ENCODE data around the gene NPVF. TPM values are rescaled to one million over a fixed set of nuclear protein-coding genes. Genes with fewer than 3 reads are reported as not detected.

The NPVF gene
- polyA plus RNA-seq (2013, experiment 1 of 2): not detected
- not detected for polyA plus RNA-seq (2013, experiment 2 of 2)

DNA sequence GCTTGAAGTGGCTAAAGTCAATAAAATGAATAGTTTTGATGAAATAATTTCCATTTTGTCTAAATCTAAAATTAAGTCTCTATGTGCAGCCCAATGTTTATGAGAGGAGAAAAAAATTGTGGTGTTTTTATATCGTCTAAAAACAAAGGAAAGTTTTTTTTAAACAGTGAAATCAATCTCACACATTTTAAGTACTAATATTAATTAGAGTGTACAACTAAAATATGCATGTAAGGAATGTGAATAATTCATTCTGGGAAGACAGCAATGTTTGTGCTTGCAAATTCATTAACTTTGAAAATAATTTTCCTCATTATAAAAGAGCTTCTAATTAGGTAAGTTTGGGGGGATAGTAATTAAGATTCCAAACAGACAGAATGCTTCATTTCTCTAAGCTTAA lies at the start of gene NPVF:
Gene NPVF (minus strand): TSS at position 101 of the 400 bp plus-strand sequence. CDS start 47 bp downstream, at position 54.
- Histone ChIP-seq H3K4me3 (ENCODE audit: extremely low read depth, insufficient read depth, low read length, poor library complexity, severe bottlenecking) (no peak within 1 kb of the TSS), H3K9me3 (ENCODE audit: control insufficient read depth, low read length) (no peaks in the 10 kb centered on the region), H3K27ac (ENCODE audit: low read depth, low read length, severe bottlenecking) (no peak within 1 kb of the TSS), H3K4me1 (ENCODE audit: control insufficient read depth, insufficient read depth, low read length, poor library complexity, severe bottlenecking) (no peaks in the 10 kb centered on the region), H3K36me3 (ENCODE audit: control insufficient read depth, insufficient read depth, low read length) (no peaks in the 10 kb centered on the region)
- WGBS, 2 experiments (ENCODE audit: insufficient coverage in 2 of 2): no CpG with 5 or more reads among the region's 1 CpG

- Histone ChIP-seq H3K4me1 (ENCODE audit: control insufficient read depth, insufficient read depth, low read length, poor library complexity, severe bottlenecking) (no peaks in the 10 kb centered on the region), H3K4me3 (ENCODE audit: extremely low read depth, insufficient read depth, low read length, poor library complexity, severe bottlenecking) (no peak overlapping the region), H3K27ac (ENCODE audit: low read depth, low read length, severe bottlenecking) (no peak overlapping the region), H3K9me3 (ENCODE audit: control insufficient read depth, low read length) (no peaks in the 10 kb centered on the region), H3K36me3 (ENCODE audit: control insufficient read depth, insufficient read depth, low read length) (no peaks in the 10 kb centered on the region)
- WGBS, 2 experiments (ENCODE audit: insufficient coverage in 2 of 2): 100% methylated on average over 1 of the region's 3 CpGs
Measured at GRCh38 chr7:25272265-25272664, 44.0 kb upstream of the NPVF start.

- H3K4me3 ChIP-seq (ENCODE audit: extremely low read depth, insufficient read depth, low read length, poor library complexity, severe bottlenecking): no peak overlapping the region
- no peaks in the 10 kb centered on the region for H3K36me3 ChIP-seq (ENCODE audit: control insufficient read depth, insufficient read depth, low read length)
- 84 to 100% methylated on average over 2 to 3 of the region's 5 CpGs for WGBS, 2 experiments (ENCODE audit: insufficient coverage in 2 of 2)
- H3K4me1 ChIP-seq (ENCODE audit: control insufficient read depth, insufficient read depth, low read length, poor library complexity, severe bottlenecking): no peaks in the 10 kb centered on the region
- no peaks in the 10 kb centered on the region for H3K9me3 ChIP-seq (ENCODE audit: control insufficient read depth, low read length)
- H3K27ac ChIP-seq (ENCODE audit: low read depth, low read length, severe bottlenecking): no peak overlapping the region
Measured at GRCh38 chr7:25263337-25263736, 35.1 kb upstream of the NPVF start.

- no CpG with 5 or more reads among the region's 4 CpGs for WGBS, 2 experiments (ENCODE audit: insufficient coverage in 2 of 2)
- Histone ChIP-seq H3K36me3 (ENCODE audit: control insufficient read depth, insufficient read depth, low read length) (no peaks in the 10 kb centered on the region), H3K27ac (ENCODE audit: low read depth, low read length, severe bottlenecking) (no peak overlapping the region), H3K4me1 (ENCODE audit: control insufficient read depth, insufficient read depth, low read length, poor library complexity, severe bottlenecking) (no peaks in the 10 kb centered on the region), H3K9me3 (ENCODE audit: control insufficient read depth, low read length) (no peaks in the 10 kb centered on the region), H3K4me3 (ENCODE audit: extremely low read depth, insufficient read depth, low read length, poor library complexity, severe bottlenecking) (no peak overlapping the region)
Measured at GRCh38 chr7:25262586-25262985, 34.3 kb upstream of the NPVF start.

DNA sequence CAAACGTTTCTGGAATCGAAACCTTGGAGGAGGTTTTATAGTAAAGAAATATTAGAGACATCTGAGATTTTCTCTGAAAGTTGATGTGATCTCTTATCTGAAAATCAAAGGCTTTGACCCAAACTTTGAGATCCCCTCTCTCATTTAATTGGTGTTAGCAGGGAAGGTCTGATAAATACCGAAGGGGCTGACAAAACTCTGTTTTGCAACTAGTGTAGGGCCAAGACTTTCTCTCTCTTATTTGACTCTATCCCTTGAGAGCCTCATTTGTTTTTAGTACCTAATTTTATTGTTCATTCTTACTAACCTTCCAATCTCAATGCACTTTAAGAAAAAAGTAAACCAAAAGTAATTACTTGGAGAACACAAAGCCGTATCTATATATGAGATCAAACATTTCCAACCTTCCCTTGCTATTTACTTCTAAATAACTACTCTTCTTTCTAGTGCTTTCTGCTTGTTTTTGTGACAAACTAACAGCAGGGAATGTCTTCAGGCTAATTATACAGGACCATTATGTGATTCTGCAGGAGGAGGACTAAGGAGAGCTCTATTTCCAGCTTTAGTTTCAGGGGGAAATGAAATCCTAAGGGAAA lies 33.4 kb upstream of the NPVF start:
- H3K4me1 ChIP-seq (ENCODE audit: control insufficient read depth, insufficient read depth, low read length, poor library complexity, severe bottlenecking): no peaks in the 10 kb centered on the region
- H3K4me3 ChIP-seq (ENCODE audit: extremely low read depth, insufficient read depth, low read length, poor library complexity, severe bottlenecking): no peak overlapping the region
- no peaks in the 10 kb centered on the region for H3K36me3 ChIP-seq (ENCODE audit: control insufficient read depth, insufficient read depth, low read length)
- no peak overlapping the region for H3K27ac ChIP-seq (ENCODE audit: low read depth, low read length, severe bottlenecking)
- WGBS, 2 experiments (ENCODE audit: insufficient coverage in 2 of 2): 89 to 90% methylated on average over 2 to 3 of the region's 4 CpGs
- no peaks in the 10 kb centered on the region for H3K9me3 ChIP-seq (ENCODE audit: control insufficient read depth, low read length)

- Histone ChIP-seq H3K4me3 (ENCODE audit: extremely low read depth, insufficient read depth, low read length, poor library complexity, severe bottlenecking) (no peak overlapping the region), H3K9me3 (ENCODE audit: control insufficient read depth, low read length) (no peaks in the 10 kb centered on the region), H3K27ac (ENCODE audit: low read depth, low read length, severe bottlenecking) (no peak overlapping the region), H3K4me1 (ENCODE audit: control insufficient read depth, insufficient read depth, low read length, poor library complexity, severe bottlenecking) (no peaks in the 10 kb centered on the region), H3K36me3 (ENCODE audit: control insufficient read depth, insufficient read depth, low read length) (no peaks in the 10 kb centered on the region)
- 94 to 100% methylated on average over 1 to 3 of the region's 5 CpGs for WGBS, 2 experiments (ENCODE audit: insufficient coverage in 2 of 2)
Measured at GRCh38 chr7:25260862-25261494, 32.7 kb upstream of the NPVF start.

DNA sequence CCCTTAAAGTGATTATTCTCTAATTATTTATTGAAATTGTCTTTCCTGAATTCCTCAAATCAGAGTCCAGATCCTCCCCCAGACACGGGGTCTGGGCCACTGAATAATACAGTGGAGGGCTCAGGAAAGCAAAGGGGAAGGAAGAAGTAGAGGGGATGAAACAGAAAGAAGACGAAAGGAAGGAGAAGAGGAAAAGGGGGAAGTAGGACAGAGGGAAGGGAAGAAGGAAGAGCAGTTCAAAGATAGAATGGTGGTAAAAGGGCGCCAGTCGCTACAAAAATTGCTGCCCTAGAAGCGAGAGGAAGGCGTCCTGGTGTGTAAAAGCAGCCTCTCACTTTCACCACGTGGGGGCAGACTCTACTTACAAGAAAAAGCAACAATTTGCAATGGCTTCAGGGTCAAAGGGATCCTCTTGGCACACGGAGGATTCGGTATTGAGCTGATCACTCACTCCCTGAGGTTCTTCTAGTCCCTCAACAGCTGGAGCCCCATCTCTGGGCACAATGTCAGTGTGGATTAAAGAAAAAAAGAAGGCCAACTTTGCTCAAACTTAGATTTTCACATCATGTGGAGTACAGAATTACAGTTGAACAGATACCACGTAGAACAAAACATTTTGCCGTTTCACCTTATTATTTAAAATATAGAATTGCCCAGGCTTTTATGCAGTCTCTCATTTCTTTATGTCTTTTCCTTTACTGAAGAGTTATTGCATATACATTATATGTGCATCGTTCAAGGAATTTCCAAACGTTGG lies 31.4 kb upstream of the NPVF start:
- no peaks in the 10 kb centered on the region for H3K36me3 ChIP-seq (ENCODE audit: control insufficient read depth, insufficient read depth, low read length)
- no peak overlapping the region for H3K27ac ChIP-seq (ENCODE audit: low read depth, low read length, severe bottlenecking)
- 3 to 18% methylated on average over 6 to 8 of the region's 13 CpGs for WGBS, 2 experiments (ENCODE audit: insufficient coverage in 2 of 2)
- no peaks in the 10 kb centered on the region for H3K4me1 ChIP-seq (ENCODE audit: control insufficient read depth, insufficient read depth, low read length, poor library complexity, severe bottlenecking)
- H3K9me3 ChIP-seq (ENCODE audit: control insufficient read depth, low read length): no peaks in the 10 kb centered on the region
- H3K4me3 ChIP-seq (ENCODE audit: extremely low read depth, insufficient read depth, low read length, poor library complexity, severe bottlenecking): no peak overlapping the region

DNA sequence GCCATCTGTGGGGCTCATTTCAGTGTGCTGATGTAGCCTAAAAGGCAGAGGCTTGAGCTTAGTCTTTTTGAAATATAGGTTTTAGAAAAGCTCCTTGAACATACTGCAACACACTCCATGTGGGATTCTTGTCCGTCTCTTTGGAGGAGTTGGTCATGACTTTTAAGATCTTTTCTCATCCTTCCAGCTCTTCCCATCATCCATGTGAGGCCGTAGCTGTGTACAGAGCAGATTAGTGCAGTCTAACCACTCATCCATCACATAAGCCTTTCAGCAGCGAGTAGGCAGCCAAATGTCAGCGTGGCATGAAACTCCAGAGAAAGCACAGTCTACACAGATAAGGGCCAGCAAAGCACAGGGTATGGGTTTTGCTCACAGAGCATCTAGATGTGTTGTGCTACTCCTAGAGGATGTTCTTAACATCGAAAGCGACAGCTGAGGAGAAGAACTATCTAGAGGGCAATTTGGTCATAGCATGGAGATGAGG lies 28.1 kb upstream of the NPVF start:
- 92% methylated on average over 5 of the region's 6 CpGs; no CpG with 5 or more reads in 1 of the 2 experiments for WGBS, 2 experiments (ENCODE audit: insufficient coverage in 2 of 2)
- Histone ChIP-seq H3K27ac (ENCODE audit: low read depth, low read length, severe bottlenecking) (no peak overlapping the region), H3K36me3 (ENCODE audit: control insufficient read depth, insufficient read depth, low read length) (no peaks in the 10 kb centered on the region), H3K4me3 (ENCODE audit: extremely low read depth, insufficient read depth, low read length, poor library complexity, severe bottlenecking) (no peak overlapping the region), H3K4me1 (ENCODE audit: control insufficient read depth, insufficient read depth, low read length, poor library complexity, severe bottlenecking) (no peaks in the 10 kb centered on the region), H3K9me3 (ENCODE audit: control insufficient read depth, low read length) (no peaks in the 10 kb centered on the region)

- Histone ChIP-seq H3K4me3 (ENCODE audit: extremely low read depth, insufficient read depth, low read length, poor library complexity, severe bottlenecking) (no peak overlapping the region), H3K27ac (ENCODE audit: low read depth, low read length, severe bottlenecking) (no peak overlapping the region), H3K4me1 (ENCODE audit: control insufficient read depth, insufficient read depth, low read length, poor library complexity, severe bottlenecking) (no peaks in the 10 kb centered on the region), H3K9me3 (ENCODE audit: control insufficient read depth, low read length) (no peaks in the 10 kb centered on the region), H3K36me3 (ENCODE audit: control insufficient read depth, insufficient read depth, low read length) (no peaks in the 10 kb centered on the region)
- 88 to 90% methylated on average over 5 of the region's 7 CpGs for WGBS, 2 experiments (ENCODE audit: insufficient coverage in 2 of 2)
Measured at GRCh38 chr7:25255611-25256332, 27.5 kb upstream of the NPVF start.

- Histone ChIP-seq H3K4me1 (ENCODE audit: control insufficient read depth, insufficient read depth, low read length, poor library complexity, severe bottlenecking) (no peaks in the 10 kb centered on the region), H3K27ac (ENCODE audit: low read depth, low read length, severe bottlenecking) (no peak overlapping the region), H3K4me3 (ENCODE audit: extremely low read depth, insufficient read depth, low read length, poor library complexity, severe bottlenecking) (no peak overlapping the region), H3K9me3 (ENCODE audit: control insufficient read depth, low read length) (no peaks in the 10 kb centered on the region), H3K36me3 (ENCODE audit: control insufficient read depth, insufficient read depth, low read length) (no peaks in the 10 kb centered on the region)
- 80 to 83% methylated on average over 1 to 3 of the region's 3 CpGs for WGBS, 2 experiments (ENCODE audit: insufficient coverage in 2 of 2)
Measured at GRCh38 chr7:25254604-25255003, 26.3 kb upstream of the NPVF start.
